ENCODE results near the gene PHAX. TPM values are rescaled to one million over a fixed set of nuclear protein-coding genes. Genes with fewer than 3 reads are reported as not detected.

Gene PHAX
- polyA plus RNA-seq, 1 donor (not counting 4 experiments of a cell fraction or from before 2014, with no cell fraction given) = 63.0 TPM

DNA sequence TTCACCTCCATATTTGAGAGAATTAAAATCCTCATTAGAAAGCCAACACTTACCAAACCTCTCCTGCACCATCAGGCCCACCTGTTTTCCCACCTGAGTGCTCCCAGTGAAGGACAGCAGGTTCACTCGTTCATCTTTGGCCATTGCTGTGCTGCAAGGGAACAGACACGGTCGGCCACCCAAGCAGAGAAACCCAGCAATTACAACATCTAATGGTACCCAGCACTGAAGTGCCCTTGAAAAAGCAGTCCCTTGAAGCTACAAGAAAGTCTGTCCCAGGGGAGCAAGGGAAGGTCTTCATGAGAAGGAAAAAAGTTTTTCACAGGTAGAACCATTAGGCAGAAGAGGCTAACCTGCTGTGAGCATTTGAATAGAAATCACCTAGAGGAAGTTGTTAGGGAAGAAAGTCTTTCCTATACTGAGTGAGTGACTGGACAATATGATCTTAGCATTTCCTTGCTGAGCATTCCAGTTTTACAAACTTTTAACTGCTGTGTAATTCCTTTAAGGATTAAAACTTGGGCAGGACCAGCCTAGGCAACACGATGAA lies 32.5 kb upstream of the PHAX start:
- no peaks in the 10 kb centered on the region for H3K9me3 ChIP-seq (ENCODE audit: control insufficient read depth, low read depth, low read length)
- no peak overlapping the region for H3K9ac ChIP-seq (ENCODE audit: control insufficient read depth, extremely low read depth, insufficient read depth, low read length)
- no peak for TF ChIP-seq EZH2 (IDR thresholded peaks at IDR 0.05; ENCODE audit: low read length)
- TF ChIP-seq, protein P1, sequence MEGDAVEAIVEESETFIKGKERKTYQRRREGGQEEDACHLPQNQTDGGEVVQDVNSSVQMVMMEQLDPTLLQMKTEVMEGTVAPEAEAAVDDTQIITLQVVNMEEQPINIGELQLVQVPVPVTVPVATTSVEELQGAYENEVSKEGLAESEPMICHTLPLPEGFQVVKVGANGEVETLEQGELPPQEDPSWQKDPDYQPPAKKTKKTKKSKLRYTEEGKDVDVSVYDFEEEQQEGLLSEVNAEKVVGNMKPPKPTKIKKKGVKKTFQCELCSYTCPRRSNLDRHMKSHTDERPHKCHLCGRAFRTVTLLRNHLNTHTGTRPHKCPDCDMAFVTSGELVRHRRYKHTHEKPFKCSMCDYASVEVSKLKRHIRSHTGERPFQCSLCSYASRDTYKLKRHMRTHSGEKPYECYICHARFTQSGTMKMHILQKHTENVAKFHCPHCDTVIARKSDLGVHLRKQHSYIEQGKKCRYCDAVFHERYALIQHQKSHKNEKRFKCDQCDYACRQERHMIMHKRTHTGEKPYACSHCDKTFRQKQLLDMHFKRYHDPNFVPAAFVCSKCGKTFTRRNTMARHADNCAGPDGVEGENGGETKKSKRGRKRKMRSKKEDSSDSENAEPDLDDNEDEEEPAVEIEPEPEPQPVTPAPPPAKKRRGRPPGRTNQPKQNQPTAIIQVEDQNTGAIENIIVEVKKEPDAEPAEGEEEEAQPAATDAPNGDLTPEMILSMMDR (optimal IDR thresholded peaks at IDR 0.05 in 1 of 3, IDR thresholded peaks at IDR 0.05 in 1 of 3, conservative IDR thresholded peaks at IDR 0.05 in 1 of 3; ENCODE audit: extremely low read depth in 1 of 3, insufficient read depth in 2 of 3, low read length in 3 of 3) = no peak
- dilution Hi-C loops (cut with MboI; ENCODE audit: extremely low pct_ligation_motif_present, low sequenced_read_pairs) = no loop called here
- no peaks in the 10 kb centered on the region for H3K9me1 ChIP-seq (ENCODE audit: control insufficient read depth, extremely low read depth, insufficient read depth, low read length)
- no peaks in the 10 kb centered on the region for H3K27me3 ChIP-seq (ENCODE audit: control insufficient read depth, extremely low read depth, insufficient read depth, low read length)
- H4K20me1 ChIP-seq (ENCODE audit: control insufficient read depth, extremely low read depth, insufficient read depth, low read length) = no peaks in the 10 kb centered on the region
- no peak overlapping the region for H3K4me3 ChIP-seq (ENCODE audit: control insufficient read depth in 2 of 3, extremely low read depth in 1 of 3, insufficient read depth in 2 of 3, low read depth in 1 of 3, low read length in 3 of 3)
- peaks cover 22 to 27% of the 10 kb centered on the region in 2 experiments for H3K36me3 ChIP-seq (ENCODE audit: control insufficient read depth in 2 of 2, extremely low read depth in 1 of 2, insufficient read depth in 2 of 2, low read length in 2 of 2)
- no peak overlapping the region for H3K27ac ChIP-seq (ENCODE audit: control insufficient read depth, insufficient read depth, low read length)
- DNase-seq (ENCODE audit: low read depth, low spot score) (no peak), FAIRE-seq (no peak)
- H3K4me1 ChIP-seq (ENCODE audit: control insufficient read depth, extremely low read depth, insufficient read depth, low read length) = no peaks in the 10 kb centered on the region
- no peak overlapping the region for H2AFZ ChIP-seq (ENCODE audit: control insufficient read depth, low read length)
- H3K4me2 ChIP-seq (ENCODE audit: control insufficient read depth, extremely low read depth, insufficient read depth, low read depth, low read length) = no peak overlapping the region
- H3K79me2 ChIP-seq (ENCODE audit: control insufficient read depth, insufficient read depth, low read length) = no peaks in the 10 kb centered on the region

GRCh38 chr5:126575644-126576043 lies 25.1 kb upstream of the PHAX start:
- no peak for DNase-seq (ENCODE audit: low read depth, low spot score)
- H3K9ac ChIP-seq (ENCODE audit: control insufficient read depth, extremely low read depth, insufficient read depth, low read length) = no peak overlapping the region
- H3K36me3 ChIP-seq (ENCODE audit: control insufficient read depth in 2 of 2, extremely low read depth in 1 of 2, insufficient read depth in 2 of 2, low read length in 2 of 2) = peaks cover 14% of the 10 kb centered on the region in 2 experiments
- no peaks in the 10 kb centered on the region for H3K79me2 ChIP-seq (ENCODE audit: control insufficient read depth, insufficient read depth, low read length)
- no peaks in the 10 kb centered on the region for H4K20me1 ChIP-seq (ENCODE audit: control insufficient read depth, extremely low read depth, insufficient read depth, low read length)
- H3K4me2 ChIP-seq (ENCODE audit: control insufficient read depth, extremely low read depth, insufficient read depth, low read depth, low read length) = no peak overlapping the region
- H3K4me1 ChIP-seq (ENCODE audit: control insufficient read depth, extremely low read depth, insufficient read depth, low read length) = no peaks in the 10 kb centered on the region
- FAIRE-seq = peak; percentile 17
- H3K9me1 ChIP-seq (ENCODE audit: control insufficient read depth, extremely low read depth, insufficient read depth, low read length) = no peaks in the 10 kb centered on the region
- H3K27ac ChIP-seq (ENCODE audit: control insufficient read depth, insufficient read depth, low read length) = no peak overlapping the region
- dilution Hi-C loops (cut with MboI; ENCODE audit: extremely low pct_ligation_motif_present, low sequenced_read_pairs) = no loop called here
- no peak for TF ChIP-seq EZH2 (IDR thresholded peaks at IDR 0.05; ENCODE audit: low read length)
- H3K9me3 ChIP-seq (ENCODE audit: control insufficient read depth, low read depth, low read length) = no peaks in the 10 kb centered on the region
- H3K27me3 ChIP-seq (ENCODE audit: control insufficient read depth, extremely low read depth, insufficient read depth, low read length) = no peaks in the 10 kb centered on the region
- no peak overlapping the region for H2AFZ ChIP-seq (ENCODE audit: control insufficient read depth, low read length)
- H3K4me3 ChIP-seq (ENCODE audit: control insufficient read depth in 2 of 3, extremely low read depth in 1 of 3, insufficient read depth in 2 of 3, low read depth in 1 of 3, low read length in 3 of 3) = no peak overlapping the region

DNA sequence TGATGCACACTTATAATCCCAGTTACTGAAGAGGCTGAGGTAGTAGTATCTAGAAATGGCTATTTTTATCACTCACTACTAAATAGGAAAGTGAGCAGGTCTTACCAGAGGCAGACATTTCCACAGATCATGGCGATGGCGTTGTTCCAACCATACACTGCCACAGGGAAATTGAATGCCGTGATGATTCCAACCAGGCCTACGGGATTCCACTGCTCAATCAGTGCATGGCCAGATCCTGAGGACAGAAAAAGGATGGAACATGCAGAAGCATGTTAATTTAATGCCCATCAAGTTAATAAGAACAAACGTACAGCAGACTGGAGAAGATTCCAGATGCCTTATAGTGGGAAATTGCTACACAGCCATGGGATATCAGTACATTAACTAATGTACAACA lies 23.8 kb upstream of the PHAX start:
- H3K9ac ChIP-seq (ENCODE audit: control insufficient read depth, extremely low read depth, insufficient read depth, low read length) = no peak overlapping the region
- H4K20me1 ChIP-seq (ENCODE audit: control insufficient read depth, extremely low read depth, insufficient read depth, low read length) = no peaks in the 10 kb centered on the region
- peaks cover 13 to 14% of the 10 kb centered on the region in 2 experiments for H3K36me3 ChIP-seq (ENCODE audit: control insufficient read depth in 2 of 2, extremely low read depth in 1 of 2, insufficient read depth in 2 of 2, low read length in 2 of 2)
- H3K9me1 ChIP-seq (ENCODE audit: control insufficient read depth, extremely low read depth, insufficient read depth, low read length) = no peaks in the 10 kb centered on the region
- H3K9me3 ChIP-seq (ENCODE audit: control insufficient read depth, low read depth, low read length) = no peaks in the 10 kb centered on the region
- DNase-seq (ENCODE audit: low read depth, low spot score) (no peak), FAIRE-seq (no peak)
- H3K4me2 ChIP-seq (ENCODE audit: control insufficient read depth, extremely low read depth, insufficient read depth, low read depth, low read length) = no peak overlapping the region
- no peak overlapping the region for H3K4me3 ChIP-seq (ENCODE audit: control insufficient read depth in 2 of 3, extremely low read depth in 1 of 3, insufficient read depth in 2 of 3, low read depth in 1 of 3, low read length in 3 of 3)
- H3K79me2 ChIP-seq (ENCODE audit: control insufficient read depth, insufficient read depth, low read length) = no peaks in the 10 kb centered on the region
- H3K27me3 ChIP-seq (ENCODE audit: control insufficient read depth, extremely low read depth, insufficient read depth, low read length) = no peaks in the 10 kb centered on the region
- TF ChIP-seq, protein P1 (optimal IDR thresholded peaks at IDR 0.05 in 1 of 3, IDR thresholded peaks at IDR 0.05 in 1 of 3, conservative IDR thresholded peaks at IDR 0.05 in 1 of 3; ENCODE audit: extremely low read depth in 1 of 3, insufficient read depth in 2 of 3, low read length in 3 of 3) = no peak
- no peak for TF ChIP-seq EZH2 (IDR thresholded peaks at IDR 0.05; ENCODE audit: low read length)
- no peak overlapping the region for H3K27ac ChIP-seq (ENCODE audit: control insufficient read depth, insufficient read depth, low read length)
- no peak overlapping the region for H2AFZ ChIP-seq (ENCODE audit: control insufficient read depth, low read length)
- H3K4me1 ChIP-seq (ENCODE audit: control insufficient read depth, extremely low read depth, insufficient read depth, low read length) = no peaks in the 10 kb centered on the region
- dilution Hi-C loops (cut with MboI; ENCODE audit: extremely low pct_ligation_motif_present, low sequenced_read_pairs) = no loop called here
